WERI-Rb-1 (cell line): ENCODE measurements around the gene RHEX.

ENCODE experiments used
- DNase-seq: peaks from one replicate; pipeline ENCODE4 v3.0.0-alpha.2; 2020
- H3K27ac ChIP-seq: fragments of 250-450 bp; sonication (Bioruptor Pico); 2 replicates; pipeline ENCODE4 v1.5.1; 2020; ENCODE audit warnings: mild to moderate bottlenecking, moderate library complexity
- H3K27me3 ChIP-seq: fragments of 250-450 bp; sonication (Bioruptor Pico); 2 replicates; pipeline ENCODE4 v1.5.1; 2021; ENCODE audit warnings: mild to moderate bottlenecking, low read depth, moderate library complexity; ENCODE audit not compliant: insufficient read depth, severe bottlenecking
- H3K36me3 ChIP-seq: fragments of 250-450 bp; sonication (Bioruptor Pico); 2 replicates; pipeline ENCODE4 v1.5.1; 2020; ENCODE audit warnings: mild to moderate bottlenecking, moderate library complexity
- H3K4me3 ChIP-seq: 2 replicates; pipeline ENCODE4 v1.5.1; 2011; ENCODE audit warnings: low read depth, mild to moderate bottlenecking, control low read depth, low read length
- H3K9me3 ChIP-seq: fragments of 250-450 bp; sonication (Bioruptor Pico); 2 replicates; pipeline ENCODE4 v1.5.1; 2021; ENCODE audit warnings: mild to moderate bottlenecking, moderate library complexity; ENCODE audit not compliant: severe bottlenecking
- CTCF ChIP-seq: IDR thresholded peaks from 2 replicates; pipeline ENCODE4 v1.5.1; 2011; ENCODE audit warnings: low read depth, mild to moderate bottlenecking, control low read depth, inconsistent platforms, low read length

RHEX gene

GRCh38 chr1:206067486-206068227 is 14.7 kb downstream of the RHEX start:
- H3K36me3 ChIP-seq = no peaks in the 10 kb centered on the region
- no peak for TF ChIP-seq CTCF
- no peak overlapping the region for H3K27ac ChIP-seq
- DNase-seq = peak; percentile 7
- peaks cover 9% of the 10 kb centered on the region for H3K9me3 ChIP-seq
- peaks cover 34% of the 10 kb centered on the region for H3K27me3 ChIP-seq
- H3K4me3 ChIP-seq = no peak overlapping the region

- H3K4me3 ChIP-seq = no peak overlapping the region
- DNase-seq = no peak
- H3K9me3 ChIP-seq = peaks cover 3% of the 10 kb centered on the region
- H3K27me3 ChIP-seq = peaks cover 39% of the 10 kb centered on the region
- H3K27ac ChIP-seq = no peak overlapping the region
- H3K36me3 ChIP-seq = no peaks in the 10 kb centered on the region
- no peak for TF ChIP-seq CTCF
These were observed 15.3 kb downstream of the RHEX start for GRCh38 chr1:206068314-206068713.

GRCh38 chr1:206070627-206071304 is 17.8 kb downstream of the RHEX start:
- H3K36me3 ChIP-seq = no peaks in the 10 kb centered on the region

GRCh38 chr1:206074839-206075238 is 21.9 kb downstream of the RHEX start:
- H3K36me3 ChIP-seq = no peaks in the 10 kb centered on the region
- H3K9me3 ChIP-seq = no peaks in the 10 kb centered on the region
- no peak for DNase-seq
- H3K27me3 ChIP-seq = peaks cover 35% of the 10 kb centered on the region
- no peak overlapping the region for H3K4me3 ChIP-seq
- H3K27ac ChIP-seq = no peak overlapping the region
- TF ChIP-seq CTCF = no peak

More at GRCh38 chr1:206070627-206071304, 17.8 kb downstream of the RHEX start:
- no peak for DNase-seq
- Histone ChIP-seq H3K27ac (no peak overlapping the region), H3K9me3 (no peaks in the 10 kb centered on the region), H3K27me3 (peaks cover 54% of the 10 kb centered on the region), H3K4me3 (no peak overlapping the region)
- TF ChIP-seq CTCF = no peak

- Histone ChIP-seq H3K27ac (no peak overlapping the region), H3K36me3 (no peaks in the 10 kb centered on the region), H3K4me3 (no peak overlapping the region), H3K9me3 (no peaks in the 10 kb centered on the region), H3K27me3 (peaks cover 32% of the 10 kb centered on the region)
- DNase-seq = no peak
- no peak for TF ChIP-seq CTCF
These were observed 23.1 kb downstream of the RHEX start for GRCh38 chr1:206075786-206076755.
